GM12892 (cell line): Measurements from ENCODE around the gene TUT1.

Experiments
- DNase-seq: peaks from one replicate; pipeline ENCODE4 v3.0.0; 2011; ENCODE audit not compliant: insufficient read length
- FAIRE-seq: peaks from 2 replicates; lab custom pipeline; 2011; peaks lifted over from hg19 to GRCh38; lab: Jason Lieb, UNC
- POLR2A ChIP-seq: IDR thresholded peaks from 2 replicates; pipeline ENCODE4 v1.6.1; 2011; ENCODE audit warnings: low read depth, low read length, control low read depth
- POLR2AphosphoS5 ChIP-seq: IDR thresholded peaks from 2 replicates; pipeline ENCODE4 v1.6.1; 2011; ENCODE audit warnings: low read depth, low read length, control low read depth
- TAF1 ChIP-seq: IDR thresholded peaks from 2 replicates; pipeline ENCODE4 v1.6.1; 2011; ENCODE audit warnings: low read depth, mild to moderate bottlenecking, control low read depth, low read length, borderline replicate concordance

The TUT1 gene

GRCh38 chr11:62611705-62612365 lies 20.5 kb upstream of the TUT1 start:
- DNase-seq (peak; percentile 75), FAIRE-seq (peak; percentile 79)
- TF ChIP-seq POLR2AphosphoS5 (no peak), POLR2A (no peak), TAF1 (no peak)

- no peak for FAIRE-seq
- TF ChIP-seq POLR2AphosphoS5 (no peak), TAF1 (no peak), POLR2A (no peak)
- DNase-seq = peak; percentile 31
These were observed 19.7 kb upstream of the TUT1 start for GRCh38 chr11:62610814-62611704.

- TF ChIP-seq TAF1 (no peak), POLR2A (no peak), POLR2AphosphoS5 (no peak)
- no peak for DNase-seq
- no peak for FAIRE-seq
These were observed 19.1 kb upstream of the TUT1 start for GRCh38 chr11:62610403-62610802.

- FAIRE-seq = no peak
- TF ChIP-seq TAF1 (no peak), POLR2AphosphoS5 (no peak), POLR2A (no peak)
- DNase-seq = no peak
These were observed 17.5 kb upstream of the TUT1 start for GRCh38 chr11:62608776-62609175.

GRCh38 chr11:62607714-62608113 lies 16.4 kb upstream of the TUT1 start:
- TF ChIP-seq POLR2A (no peak), POLR2AphosphoS5 (no peak), TAF1 (no peak)
- DNase-seq (no peak), FAIRE-seq (peak; percentile 66)

GRCh38 chr11:62605902-62606301 lies 14.6 kb upstream of the TUT1 start:
- FAIRE-seq (no peak), DNase-seq (no peak)
- no peak for TF ChIP-seq POLR2AphosphoS5
- no peak for TF ChIP-seq TAF1
- TF ChIP-seq POLR2A = no peak

- DNase-seq = no peak
- TF ChIP-seq POLR2A (no peak), POLR2AphosphoS5 (no peak), TAF1 (no peak)
- FAIRE-seq = no peak
These were observed 14.1 kb upstream of the TUT1 start for GRCh38 chr11:62605467-62605866.

- TF ChIP-seq POLR2A (no peak), TAF1 (no peak), POLR2AphosphoS5 (no peak)
- DNase-seq (no peak), FAIRE-seq (no peak)
These were observed 13.3 kb upstream of the TUT1 start for GRCh38 chr11:62604460-62605120.

GRCh38 chr11:62603776-62604299 lies 12.5 kb upstream of the TUT1 start:
- TF ChIP-seq TAF1 (no peak), POLR2AphosphoS5 (no peak), POLR2A (no peak)
- no peak for FAIRE-seq
- DNase-seq = no peak

- DNase-seq (no peak), FAIRE-seq (no peak)
- TF ChIP-seq POLR2AphosphoS5 (no peak), TAF1 (no peak), POLR2A (no peak)
These were observed 11.7 kb upstream of the TUT1 start for GRCh38 chr11:62603072-62603408.

- peak; percentile 33 for DNase-seq
- no peak for FAIRE-seq
- TF ChIP-seq POLR2AphosphoS5 = no peak
- no peak for TF ChIP-seq TAF1
- no peak for TF ChIP-seq POLR2A
These were observed 11.1 kb upstream of the TUT1 start for GRCh38 chr11:62602141-62603071.
